ENCODE results near the gene OCA2.

Gene OCA2

DNA sequence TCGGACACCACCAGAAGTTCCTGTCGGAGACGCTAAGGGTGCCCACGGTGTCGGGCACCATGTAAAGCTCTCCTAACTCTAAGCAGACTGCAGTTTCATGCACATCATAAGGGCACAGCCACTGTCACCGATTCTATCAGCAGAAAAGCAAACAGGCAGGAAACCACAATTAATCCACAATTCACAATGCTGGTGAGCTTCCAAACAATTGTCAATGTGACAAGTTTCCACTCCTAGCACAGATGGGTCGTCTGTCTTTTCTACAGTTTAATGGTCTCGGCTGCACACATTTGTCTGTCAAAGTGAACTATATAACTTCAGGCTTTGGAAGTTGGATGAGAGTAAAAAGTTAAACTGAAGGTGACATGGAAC, 8.8 kb upstream of the OCA2 start:
- TF ChIP-seq, protein P1, sequence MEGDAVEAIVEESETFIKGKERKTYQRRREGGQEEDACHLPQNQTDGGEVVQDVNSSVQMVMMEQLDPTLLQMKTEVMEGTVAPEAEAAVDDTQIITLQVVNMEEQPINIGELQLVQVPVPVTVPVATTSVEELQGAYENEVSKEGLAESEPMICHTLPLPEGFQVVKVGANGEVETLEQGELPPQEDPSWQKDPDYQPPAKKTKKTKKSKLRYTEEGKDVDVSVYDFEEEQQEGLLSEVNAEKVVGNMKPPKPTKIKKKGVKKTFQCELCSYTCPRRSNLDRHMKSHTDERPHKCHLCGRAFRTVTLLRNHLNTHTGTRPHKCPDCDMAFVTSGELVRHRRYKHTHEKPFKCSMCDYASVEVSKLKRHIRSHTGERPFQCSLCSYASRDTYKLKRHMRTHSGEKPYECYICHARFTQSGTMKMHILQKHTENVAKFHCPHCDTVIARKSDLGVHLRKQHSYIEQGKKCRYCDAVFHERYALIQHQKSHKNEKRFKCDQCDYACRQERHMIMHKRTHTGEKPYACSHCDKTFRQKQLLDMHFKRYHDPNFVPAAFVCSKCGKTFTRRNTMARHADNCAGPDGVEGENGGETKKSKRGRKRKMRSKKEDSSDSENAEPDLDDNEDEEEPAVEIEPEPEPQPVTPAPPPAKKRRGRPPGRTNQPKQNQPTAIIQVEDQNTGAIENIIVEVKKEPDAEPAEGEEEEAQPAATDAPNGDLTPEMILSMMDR (IDR thresholded peaks at IDR 0.05; ENCODE audit: control insufficient read depth, extremely low read depth, insufficient read depth), result no peak
- DNase-seq (ENCODE audit: low read depth), result no peak
- H3K4me3 ChIP-seq (ENCODE audit: low read depth, low read length), result no peak overlapping the region

DNA sequence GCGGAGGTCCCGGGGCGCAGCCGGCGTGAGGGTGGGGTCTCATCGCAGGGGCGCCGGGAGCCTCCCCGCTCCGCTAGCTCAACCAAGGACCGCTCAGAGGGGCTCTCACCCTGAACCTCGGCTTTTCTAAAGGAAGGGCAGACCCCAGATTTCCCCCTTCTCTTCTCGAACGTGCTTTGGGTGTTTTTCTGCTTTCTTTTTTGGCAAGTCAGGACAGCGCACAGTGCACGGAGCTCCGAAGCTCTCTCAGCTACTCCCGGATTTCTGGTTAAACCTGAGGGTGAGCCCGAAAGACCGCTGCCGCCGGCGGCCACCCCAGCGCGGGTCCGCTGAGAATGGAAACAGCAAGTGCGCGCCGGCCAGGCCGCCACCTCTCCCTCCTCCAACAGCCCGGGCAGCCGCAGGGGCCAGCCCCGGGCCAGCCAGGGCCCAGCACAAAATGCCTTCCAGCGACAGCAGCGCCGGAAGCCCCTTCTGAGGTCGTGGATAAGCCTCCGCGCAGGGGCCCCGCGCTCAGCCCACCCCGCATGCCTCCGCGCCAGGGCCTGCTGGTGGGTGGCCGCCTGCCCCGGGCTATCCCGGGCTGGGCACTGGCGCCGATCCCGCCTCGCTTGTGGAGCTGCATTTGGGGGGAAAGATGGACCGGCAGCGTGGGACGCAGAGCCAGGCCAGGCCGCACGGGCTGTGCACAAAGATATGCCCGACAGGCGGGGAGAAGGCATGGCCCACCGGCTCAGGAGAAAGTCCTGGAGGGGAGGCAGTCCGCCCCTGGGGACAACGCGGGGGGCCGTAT, 8.2 kb upstream of the OCA2 start:
- no peak for DNase-seq (ENCODE audit: low read depth)
- no peak overlapping the region for H3K4me3 ChIP-seq (ENCODE audit: low read depth, low read length)
- TF ChIP-seq, protein P1 (IDR thresholded peaks at IDR 0.05; ENCODE audit: control insufficient read depth, extremely low read depth, insufficient read depth), result no peak

DNA sequence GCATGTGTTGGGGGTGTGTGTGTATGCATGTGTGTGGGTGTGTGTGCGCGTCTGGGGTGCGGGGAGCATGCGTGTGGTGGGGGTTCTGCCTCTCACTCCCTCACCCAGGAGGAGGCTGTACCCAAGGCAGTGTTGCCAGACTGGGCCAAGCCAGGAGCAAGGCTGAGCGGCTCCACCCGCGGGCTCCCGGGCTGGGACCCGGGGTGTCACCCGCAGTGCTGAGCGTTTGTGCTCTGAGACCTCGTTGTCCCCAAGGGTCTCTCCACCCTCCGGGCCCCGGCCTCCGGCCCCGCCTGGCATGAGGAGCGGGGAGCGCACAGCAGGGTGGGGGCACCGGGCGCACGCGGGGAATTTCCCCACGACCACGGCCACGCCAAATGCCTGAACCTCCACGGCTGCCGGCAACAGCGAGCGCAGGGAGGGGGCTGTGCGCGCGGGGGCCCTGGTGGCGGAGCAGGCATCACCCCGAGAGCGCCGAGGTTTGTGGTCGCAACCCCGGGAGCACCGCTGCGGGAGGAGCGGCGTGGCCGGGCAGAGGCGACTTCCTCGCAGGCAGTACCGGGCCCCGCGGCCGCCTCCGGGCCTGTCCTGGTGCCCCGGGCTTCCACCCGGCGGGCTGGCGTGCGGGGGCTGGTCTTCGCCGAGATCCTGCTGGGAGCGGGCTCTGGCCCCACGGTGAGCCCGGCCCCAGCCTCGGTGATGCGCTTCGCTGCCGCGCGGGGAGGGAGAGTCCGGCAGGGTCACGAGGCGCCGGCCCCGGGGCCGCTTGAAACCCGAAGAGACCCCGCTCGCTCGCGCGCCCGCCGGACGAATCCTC, 7.4 kb upstream of the OCA2 start:
- no peak overlapping the region for H3K4me3 ChIP-seq (ENCODE audit: low read depth, low read length)
- DNase-seq (ENCODE audit: low read depth), result no peak
- TF ChIP-seq, protein P1 (IDR thresholded peaks at IDR 0.05; ENCODE audit: control insufficient read depth, extremely low read depth, insufficient read depth), result no peak

DNA sequence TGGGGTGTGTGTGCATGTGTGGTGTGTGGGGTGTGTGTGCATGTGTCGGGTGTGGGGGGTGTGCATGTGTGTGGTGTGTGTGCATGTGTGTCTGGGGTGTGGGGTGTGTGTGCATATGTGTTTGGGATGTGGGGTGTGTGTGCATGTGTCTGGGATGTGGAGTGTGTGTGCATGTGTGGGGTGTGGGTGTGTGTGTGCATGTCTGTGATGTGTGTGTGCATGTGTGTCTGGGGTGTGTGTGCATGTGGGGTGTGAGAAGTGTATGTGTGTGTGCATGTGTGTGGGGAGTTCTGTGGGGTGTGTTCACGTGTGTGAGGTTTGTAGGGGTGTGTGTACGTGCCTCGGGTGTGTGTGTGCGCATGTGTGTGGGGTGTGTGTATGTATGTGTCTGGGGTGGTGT, 6.7 kb upstream of the OCA2 start:
- TF ChIP-seq, protein P1 (IDR thresholded peaks at IDR 0.05; ENCODE audit: control insufficient read depth, extremely low read depth, insufficient read depth), result no peak
- H3K4me3 ChIP-seq (ENCODE audit: low read depth, low read length), result no peak overlapping the region
- no peak for DNase-seq (ENCODE audit: low read depth)

DNA sequence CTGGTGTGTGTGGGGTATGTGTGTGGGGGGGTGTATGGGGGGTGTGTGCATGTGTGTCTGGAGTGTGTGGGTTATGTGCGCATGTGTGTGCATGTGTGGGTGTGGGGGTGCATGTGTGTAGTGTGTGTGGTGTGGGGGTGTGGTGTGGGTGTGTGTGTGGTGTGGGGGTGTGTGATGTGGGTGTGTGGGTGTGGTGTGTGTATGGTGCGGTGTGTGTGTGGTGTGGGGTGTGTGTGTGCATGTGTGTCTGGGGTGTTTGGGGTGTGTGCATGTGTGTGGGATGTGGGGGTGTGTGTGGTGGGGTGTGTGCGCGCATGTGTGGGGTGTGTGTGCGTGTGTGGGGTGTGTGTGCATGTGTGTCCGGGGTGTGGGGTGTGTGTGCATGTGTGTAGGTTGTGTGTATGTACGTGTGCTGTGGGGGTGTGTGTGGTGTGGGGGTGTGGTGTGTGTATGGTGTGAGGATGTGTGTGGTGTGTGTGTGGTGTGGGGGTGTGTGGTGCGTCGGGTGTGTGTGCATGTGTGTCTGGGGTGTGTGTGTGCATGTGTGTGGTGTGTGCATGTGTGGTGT, 6.2 kb upstream of the OCA2 start:
- H3K4me3 ChIP-seq (ENCODE audit: low read depth, low read length), result no peak overlapping the region
- DNase-seq (ENCODE audit: low read depth), result no peak
- TF ChIP-seq, protein P1 (IDR thresholded peaks at IDR 0.05; ENCODE audit: control insufficient read depth, extremely low read depth, insufficient read depth), result no peak

DNA sequence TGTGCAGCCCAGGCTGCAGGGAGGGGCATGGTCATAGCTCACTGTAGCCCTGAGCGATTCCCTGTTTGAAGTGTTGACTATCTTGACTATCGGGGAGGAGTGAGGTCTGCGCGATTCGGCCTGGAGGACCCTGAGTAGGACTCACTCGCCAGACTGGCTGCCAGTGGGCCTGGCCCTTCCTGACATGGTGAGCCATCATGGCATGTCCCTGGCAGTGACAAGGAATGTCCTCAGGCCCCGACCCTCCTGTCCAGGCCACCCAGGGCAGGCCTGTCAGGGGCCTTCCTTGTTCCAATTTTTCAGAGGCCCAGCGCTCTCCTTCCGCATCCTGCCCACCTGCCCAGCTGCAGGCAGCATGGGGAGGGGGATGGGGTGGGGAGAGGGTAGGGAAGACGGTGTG, 5.2 kb upstream of the OCA2 start:
- H3K4me3 ChIP-seq (ENCODE audit: low read depth, low read length), result no peak overlapping the region
- TF ChIP-seq, protein P1 (IDR thresholded peaks at IDR 0.05; ENCODE audit: control insufficient read depth, extremely low read depth, insufficient read depth), result no peak
- no peak for DNase-seq (ENCODE audit: low read depth)

Measured in LNCaP clone FGC (cell line).